MM.1S (cell line): ENCODE measurements around the gene TCEAL3.

ENCODE experiments used
- CTCF ChIP-seq: fragments of 300-600 bp; sonication (generic); IDR thresholded peaks from 2 replicates; pipeline ENCODE4 v1.5.1; 2016; ENCODE audit warnings: antibody characterized with exemption, low read length, mixed read lengths
- EZH2phosphoT487 ChIP-seq: fragments of 300-600 bp; sonication (generic); IDR thresholded peaks from 2 replicates; pipeline ENCODE4 v1.6.1; 2018; ENCODE audit warnings: antibody characterized with exemption, low read length

- no peak for TF ChIP-seq CTCF
- no peak for TF ChIP-seq EZH2phosphoT487
These were observed 27.7 kb downstream of the TCEAL3 start for GRCh38 chrX:103635436-103635835.
